NCI-H1436 (cell line): ENCODE results near the gene PATL2.
"Not testable (repeated sequence)": the region's sequence is repeated elsewhere in the genome, so short reads cannot be mapped to it uniquely, and the experiment has no call there.

ENCODE experiments used
- DNase-seq: peaks from one replicate; lab custom pipeline; 2025; lab: John Stamatoyannopoulos, UW

Gene PATL2

GRCh38 chr15:44690245-44690644, 20.9 kb downstream of the PATL2 start:
- DNase-seq: not testable (repeated sequence)

GRCh38 chr15:44689318-44689717, 21.8 kb downstream of the PATL2 start:
- not testable (repeated sequence) for DNase-seq

GRCh38 chr15:44682809-44683682, 28.1 kb downstream of the PATL2 start:
- peak; percentile 62 for DNase-seq

GRCh38 chr15:44682211-44682610, 28.9 kb downstream of the PATL2 start:
- DNase-seq: no peak

- DNase-seq: no peak
Measured at GRCh38 chr15:44676676-44677075, 34.4 kb downstream of the PATL2 start.

GRCh38 chr15:44675911-44676310, 35.2 kb downstream of the PATL2 start:
- DNase-seq: no peak

GRCh38 chr15:44673639-44674038, 37.5 kb downstream of the PATL2 start:
- DNase-seq: no peak

GRCh38 chr15:44670087-44670950, 40.8 kb downstream of the PATL2 start:
- DNase-seq: no peak

- no peak for DNase-seq
Measured at GRCh38 chr15:44668921-44669320, 42.2 kb downstream of the PATL2 start.

- no peak for DNase-seq
Measured at GRCh38 chr15:44667039-44667360, 44.1 kb downstream of the PATL2 start.

- DNase-seq: no peak
Measured at GRCh38 chr15:44666210-44667038, 44.7 kb downstream of the PATL2 start.

- peak; percentile 95 for DNase-seq
Measured at GRCh38 chr15:44663410-44664308, 47.5 kb downstream of the PATL2 start, which contains the start of gene SPG11. SPG11 (minus strand) TSS chr15:44663662; CDS start chr15:44663647, 15 bp downstream.

GRCh38 chr15:44662478-44663409, 48.4 kb downstream of the PATL2 start:
- DNase-seq: peak; percentile 31

- DNase-seq: no peak
Measured at GRCh38 chr15:44661576-44661975, 49.5 kb downstream of the PATL2 start.

- no peak for DNase-seq
Measured at GRCh38 chr15:44659056-44659455, 52.1 kb downstream of the PATL2 start.

- DNase-seq: no peak
Measured at GRCh38 chr15:44657378-44657777, 53.7 kb downstream of the PATL2 start.

GRCh38 chr15:44656913-44657312, 54.2 kb downstream of the PATL2 start:
- no peak for DNase-seq

GRCh38 chr15:44656298-44656697, 54.8 kb downstream of the PATL2 start:
- DNase-seq: no peak

- DNase-seq: no peak
Measured at GRCh38 chr15:44654858-44655257, 56.3 kb downstream of the PATL2 start.

- no peak for DNase-seq
Measured at GRCh38 chr15:44647637-44648036, 63.5 kb downstream of the PATL2 start.
